ENCODE measurements around the gene ASTN2.

The ASTN2 gene

GRCh38 chr9:116387934-116388698 lies 1026.7 kb downstream of the ASTN2 start:
- DNase-seq (ENCODE audit: low spot score) = no peak

DNA sequence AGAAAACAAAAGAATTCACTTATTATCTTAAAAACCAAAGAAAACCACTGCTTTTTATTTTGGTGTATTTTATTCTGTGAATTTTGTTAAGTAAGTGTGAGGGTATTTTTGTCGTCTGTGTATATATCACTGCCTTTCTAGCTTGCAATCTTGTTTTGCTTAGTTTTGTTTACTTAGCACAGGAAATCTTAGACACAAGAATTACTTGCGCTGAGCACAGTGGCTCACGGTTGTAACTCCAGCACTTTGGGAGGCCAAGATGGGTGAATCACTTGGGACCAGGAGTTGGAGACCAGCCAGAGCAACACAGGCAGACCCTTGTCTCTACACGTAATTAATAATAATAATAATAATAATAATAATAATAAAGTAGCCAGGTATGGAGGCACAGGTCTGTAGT lies 1030.9 kb downstream of the ASTN2 start:
- DNase-seq (ENCODE audit: low spot score) = no peak

GRCh38 chr9:116383133-116383532 lies 1031.7 kb downstream of the ASTN2 start:
- DNase-seq (ENCODE audit: low spot score) = no peak

DNA sequence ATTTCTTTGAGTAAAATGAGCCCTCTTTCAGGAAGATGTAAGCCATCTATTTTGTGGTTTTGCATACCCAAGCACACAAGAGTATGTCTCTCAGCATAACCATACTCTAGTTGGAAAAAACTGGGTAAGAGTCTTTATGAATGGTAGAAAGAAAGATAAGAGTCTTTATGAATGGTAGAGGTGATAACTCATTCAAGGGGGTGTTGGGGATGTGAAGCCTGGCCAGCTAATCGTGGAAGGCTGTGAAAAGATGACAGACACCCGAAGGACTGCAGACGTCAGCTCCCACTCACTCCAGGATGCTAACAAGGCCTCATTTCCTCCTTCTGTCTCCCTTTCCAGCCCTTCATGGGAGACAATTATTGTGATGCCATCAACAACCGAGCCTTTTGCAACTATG lies 1032.8 kb downstream of the ASTN2 start:
- no peak for DNase-seq (ENCODE audit: low spot score)

DNA sequence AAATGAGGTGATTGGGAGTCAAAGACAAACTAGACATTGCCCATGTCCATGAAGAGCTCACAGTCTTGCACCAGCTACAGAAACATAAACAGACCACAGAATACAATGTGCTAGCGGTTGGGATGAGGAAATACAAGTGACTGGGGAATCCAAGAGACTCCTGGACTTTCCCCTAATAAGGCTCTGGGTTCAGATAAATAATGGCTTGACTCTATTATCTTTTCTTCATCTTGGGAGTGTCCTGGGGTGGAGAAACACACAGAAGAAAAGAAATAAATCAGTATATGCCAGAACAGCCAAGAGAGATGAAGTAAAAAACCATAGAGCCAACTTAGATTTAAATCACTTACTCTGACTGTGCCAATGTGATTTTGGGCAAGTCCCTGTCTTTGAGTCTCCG lies 1033.5 kb downstream of the ASTN2 start:
- no peak for DNase-seq (ENCODE audit: low spot score)

DNA sequence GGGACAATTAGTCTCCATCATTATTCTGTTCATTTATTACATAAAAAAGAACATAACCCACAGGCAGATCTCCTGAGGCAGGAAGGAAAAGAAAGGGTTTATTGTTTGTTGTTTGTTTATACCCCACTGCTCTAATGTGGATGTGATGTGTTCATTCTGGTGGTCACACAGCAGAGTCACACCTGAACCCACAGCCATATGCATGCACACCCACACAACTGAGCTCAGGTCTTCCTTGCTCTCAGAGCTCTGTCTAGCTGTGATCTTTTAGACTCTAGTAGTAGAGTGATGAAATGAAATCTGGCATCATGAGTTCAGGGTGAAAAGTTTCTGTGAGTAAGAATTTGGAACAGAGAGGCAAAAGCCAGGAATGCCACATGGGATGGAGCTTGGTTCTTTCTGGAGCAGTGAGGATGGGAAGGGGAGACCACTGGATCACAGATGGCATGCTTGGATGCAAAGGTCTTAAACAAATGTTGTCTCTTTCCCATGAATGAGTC lies 1034.3 kb downstream of the ASTN2 start:
- no peak for DNase-seq (ENCODE audit: low spot score)

DNA sequence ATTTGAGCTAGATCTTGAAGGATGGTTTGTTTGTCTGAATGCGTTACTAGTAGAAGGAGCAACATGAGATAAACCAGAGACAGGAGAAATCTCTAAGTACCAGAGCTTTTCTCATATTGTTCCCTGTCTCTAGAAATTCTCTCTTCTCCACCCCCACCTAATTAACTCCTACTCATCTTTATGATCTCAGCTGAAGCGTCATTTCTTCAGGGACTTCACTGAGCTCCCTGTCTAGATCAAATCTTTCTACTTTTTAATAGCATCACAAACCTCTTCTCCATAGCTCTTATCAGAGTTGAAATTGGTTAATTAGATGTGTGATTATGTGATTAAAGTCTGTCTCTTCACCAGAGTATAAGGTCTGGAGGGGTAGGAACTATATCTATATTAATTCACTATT lies 1035.0 kb downstream of the ASTN2 start:
- DNase-seq (ENCODE audit: low spot score) = no peak

- DNase-seq (ENCODE audit: low spot score) = no peak
Observed at GRCh38 chr9:116378873-116379272, 1036.0 kb downstream of the ASTN2 start.

DNA sequence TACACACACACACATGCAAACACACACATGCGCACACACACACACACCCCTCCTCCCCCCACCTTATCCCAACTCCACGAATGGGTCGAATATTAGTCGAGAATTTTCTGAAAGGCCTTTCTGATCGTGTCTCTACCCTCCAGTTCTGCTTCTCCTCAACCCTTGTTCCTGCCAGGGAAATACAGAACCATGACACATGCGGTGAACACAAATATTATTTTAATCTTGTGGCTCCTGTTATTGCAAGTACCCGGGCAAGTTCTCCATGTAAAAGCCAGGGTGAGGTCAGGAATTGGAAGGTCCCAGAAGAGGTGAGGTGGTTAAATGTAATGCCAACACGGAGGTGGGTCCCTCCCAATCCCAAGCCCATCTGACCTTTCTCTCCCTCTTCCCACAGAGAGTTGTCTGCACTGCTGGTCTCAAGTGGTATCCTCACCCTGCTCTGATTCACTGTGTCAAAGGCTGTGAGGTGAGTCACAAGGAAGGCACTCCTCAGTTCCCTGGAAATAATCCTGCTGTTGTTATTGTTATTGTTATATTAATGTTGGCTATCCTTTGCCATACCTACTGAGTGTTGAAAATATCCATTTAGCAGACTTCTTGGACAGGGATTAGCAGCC lies 1037.6 kb downstream of the ASTN2 start:
- peak; percentile 42 for DNase-seq (ENCODE audit: low spot score)

Measured in RKO (cell line).